Smooth muscle cell (in vitro differentiated cells): ENCODE results near the gene LRP1B. TPM values are rescaled to one million over a fixed set of nuclear protein-coding genes. Genes with fewer than 3 reads are reported as not detected.

Source experiments
- DNase-seq: peaks from one replicate; lab custom pipeline; 2025; ENCODE audit not compliant: unreplicated experiment; lab: John Stamatoyannopoulos, UW
- H2AFZ ChIP-seq: fragments of 200-600 bp; sonication (generic); 2 replicates; pipeline ENCODE4 v1.6.0; 2016; ENCODE audit warnings: antibody characterized with exemption, low read depth, mild to moderate bottlenecking
- H3F3A ChIP-seq: fragments of 200-600 bp; sonication (generic); 2 replicates; pipeline ENCODE4 v1.6.0; 2017; ENCODE audit warnings: antibody characterized with exemption, low read depth
- H3K27ac ChIP-seq: fragments of 200-600 bp; sonication (generic); 2 replicates; pipeline ENCODE4 v1.5.1; 2016; ENCODE audit warnings: low read depth, mild to moderate bottlenecking
- H3K27me3 ChIP-seq: fragments of 200-600 bp; sonication (generic); 2 replicates; pipeline ENCODE4 v1.6.1; 2016; ENCODE audit warnings: low read depth, mild to moderate bottlenecking
- H3K36me3 ChIP-seq: fragments of 200-600 bp; sonication (generic); 2 replicates; pipeline ENCODE4 v1.5.1; 2016; ENCODE audit warnings: low read depth
- H3K4me1 ChIP-seq: fragments of 200-600 bp; sonication (generic); 2 replicates; pipeline ENCODE4 v1.5.1; 2016; ENCODE audit warnings: low read depth
- H3K4me2 ChIP-seq: fragments of 200-600 bp; sonication (generic); 2 replicates; pipeline ENCODE4 v1.6.0; 2016; ENCODE audit warnings: mild to moderate bottlenecking
- H3K4me3 ChIP-seq: fragments of 200-600 bp; sonication (generic); 2 replicates; pipeline ENCODE4 v1.5.1; 2016; ENCODE audit warnings: mild to moderate bottlenecking
- H3K79me2 ChIP-seq: fragments of 200-600 bp; sonication (generic); 2 replicates; pipeline ENCODE4 v1.6.0; 2016; ENCODE audit warnings: low read depth, mild to moderate bottlenecking
- H3K9ac ChIP-seq: fragments of 200-600 bp; sonication (generic); 2 replicates; pipeline ENCODE4 v1.6.0; 2016; ENCODE audit warnings: low read depth
- H3K9me3 ChIP-seq: fragments of 200-600 bp; sonication (generic); replicated peaks from 2 replicates; pipeline ENCODE4 v1.5.1; 2016; ENCODE audit warnings: low read depth
- H4K20me1 ChIP-seq: fragments of 200-600 bp; sonication (generic); 2 replicates; pipeline ENCODE4 v1.6.0; 2016; ENCODE audit warnings: low read depth
- WGBS: methylation state at CpG from one replicate; pipeline ENCODE4 v1.1.7; 2016; ENCODE audit warnings: low lambda C conversion rate; 5-methylcytosine and 5-hydroxymethylcytosine counted together
- polyA plus RNA-seq: library from polyadenylated mRNA; unstranded; fragments of >200 nt; fragmentation: Nextera tagmentation; extraction: Ambion mirVana; gene quantifications from 2 replicates; pipeline ENCODE4 v1.2.1, GENCODE V29; 2016
- total RNA-seq: library from RNA; depleted of rRNA; stranded (reverse); fragments of >200 nt; gene quantifications from 2 replicates; pipeline ENCODE4 v1.2.3, GENCODE V29; 2014
- TF ChIP-seq, protein P1 (sequence below): fragments of 200-600 bp; sonication (generic); IDR thresholded peaks from 2 replicates; pipeline ENCODE4 v1.5.1; 2017; ENCODE audit warnings: borderline replicate concordance, mild to moderate bottlenecking, antibody characterized with exemption; ENCODE audit not compliant: insufficient read depth, poor library complexity, severe bottlenecking

LRP1B gene
- total and polyA plus RNA-seq, 2 experiments from 2014 or later = 0.08 to 2.9 TPM

DNA sequence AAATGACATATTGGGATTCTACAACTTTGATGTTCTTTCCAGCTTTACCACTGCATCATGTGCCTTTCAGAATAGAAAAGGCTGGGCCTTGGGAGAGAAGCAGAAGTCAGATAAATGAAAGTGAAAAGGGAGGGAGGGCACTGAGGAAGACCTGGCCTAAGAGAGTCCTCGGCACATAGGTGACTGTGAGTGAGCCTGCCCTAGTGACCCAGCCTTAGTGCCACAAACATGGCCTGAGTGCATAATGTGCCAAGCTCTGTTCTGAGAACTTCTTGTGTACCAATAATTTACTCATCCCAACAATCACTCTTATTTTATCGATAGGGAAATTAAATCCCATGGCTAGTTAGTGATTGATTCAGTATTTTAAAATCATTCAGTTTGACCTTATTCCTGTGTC lies 436.6 kb downstream of the LRP1B start:
- DNase-seq = no peak
- H3K79me2 ChIP-seq = no peaks in the 10 kb centered on the region
- no peaks in the 10 kb centered on the region for H3K27me3 ChIP-seq
- no peak overlapping the region for H3K4me3 ChIP-seq
- no peak overlapping the region for H3K4me2 ChIP-seq
- no peaks in the 10 kb centered on the region for H4K20me1 ChIP-seq
- TF ChIP-seq, protein P1, sequence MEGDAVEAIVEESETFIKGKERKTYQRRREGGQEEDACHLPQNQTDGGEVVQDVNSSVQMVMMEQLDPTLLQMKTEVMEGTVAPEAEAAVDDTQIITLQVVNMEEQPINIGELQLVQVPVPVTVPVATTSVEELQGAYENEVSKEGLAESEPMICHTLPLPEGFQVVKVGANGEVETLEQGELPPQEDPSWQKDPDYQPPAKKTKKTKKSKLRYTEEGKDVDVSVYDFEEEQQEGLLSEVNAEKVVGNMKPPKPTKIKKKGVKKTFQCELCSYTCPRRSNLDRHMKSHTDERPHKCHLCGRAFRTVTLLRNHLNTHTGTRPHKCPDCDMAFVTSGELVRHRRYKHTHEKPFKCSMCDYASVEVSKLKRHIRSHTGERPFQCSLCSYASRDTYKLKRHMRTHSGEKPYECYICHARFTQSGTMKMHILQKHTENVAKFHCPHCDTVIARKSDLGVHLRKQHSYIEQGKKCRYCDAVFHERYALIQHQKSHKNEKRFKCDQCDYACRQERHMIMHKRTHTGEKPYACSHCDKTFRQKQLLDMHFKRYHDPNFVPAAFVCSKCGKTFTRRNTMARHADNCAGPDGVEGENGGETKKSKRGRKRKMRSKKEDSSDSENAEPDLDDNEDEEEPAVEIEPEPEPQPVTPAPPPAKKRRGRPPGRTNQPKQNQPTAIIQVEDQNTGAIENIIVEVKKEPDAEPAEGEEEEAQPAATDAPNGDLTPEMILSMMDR = no peak
- no peak overlapping the region for H3K9ac ChIP-seq
- whole genome bisulfite sequencing = 98% methylated on average over 2 of the region's 2 CpGs
- no peaks in the 10 kb centered on the region for H3K4me1 ChIP-seq
- H3K9me3 ChIP-seq = no peaks in the 10 kb centered on the region
- H2AFZ ChIP-seq = no peak overlapping the region
- H3F3A ChIP-seq = no peaks in the 10 kb centered on the region
- no peak overlapping the region for H3K27ac ChIP-seq
- no peaks in the 10 kb centered on the region for H3K36me3 ChIP-seq

DNA sequence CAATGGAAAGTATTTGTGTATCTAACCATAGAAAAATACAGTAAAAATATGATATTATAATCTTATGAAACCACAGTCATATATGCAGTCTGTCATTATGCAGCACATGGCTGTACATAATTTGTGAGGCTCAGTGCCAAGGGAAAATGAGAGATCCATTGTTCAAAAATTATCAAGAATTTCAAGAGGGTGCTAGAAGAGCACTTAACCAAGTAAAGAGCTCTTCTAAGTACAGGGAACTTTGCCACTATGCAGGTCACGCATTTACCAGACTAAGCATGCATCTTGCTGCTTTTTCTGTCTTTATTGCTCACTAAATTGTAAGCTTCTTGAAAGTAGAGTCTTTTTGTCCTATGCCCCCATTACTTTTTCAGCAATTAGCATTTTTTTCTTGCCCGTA lies 438.0 kb downstream of the LRP1B start:
- Histone ChIP-seq H3K4me3 (no peak overlapping the region), H3K4me1 (no peaks in the 10 kb centered on the region), H4K20me1 (no peaks in the 10 kb centered on the region), H3K9ac (no peak overlapping the region), H3K27ac (no peak overlapping the region), H3K79me2 (no peaks in the 10 kb centered on the region), H3F3A (no peaks in the 10 kb centered on the region), H3K27me3 (no peaks in the 10 kb centered on the region), H3K36me3 (no peaks in the 10 kb centered on the region), H2AFZ (no peak overlapping the region), H3K9me3 (no peaks in the 10 kb centered on the region), H3K4me2 (no peak overlapping the region)
- WGBS = 95% methylated on average over 2 of the region's 2 CpGs
- no peak for DNase-seq
- TF ChIP-seq, protein P1 = no peak

DNA sequence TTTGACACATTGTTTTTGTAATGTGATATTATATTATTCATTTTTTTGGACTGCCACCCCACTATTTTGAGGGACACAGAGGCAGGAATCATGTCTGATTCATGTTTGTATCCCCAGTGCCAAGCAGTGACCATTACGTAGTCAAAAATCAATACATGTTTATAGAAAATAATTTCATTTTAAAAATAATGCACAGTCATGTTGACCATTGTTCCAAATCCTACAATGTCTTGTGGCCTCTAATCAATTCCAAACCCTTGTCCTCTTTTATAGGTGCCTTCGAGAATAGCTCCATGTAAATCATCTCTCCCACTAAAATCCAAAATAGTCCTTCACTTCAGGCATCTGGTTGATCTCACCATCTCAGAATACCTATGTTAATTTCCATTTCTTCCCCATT lies 454.7 kb downstream of the LRP1B start:
- H3K36me3 ChIP-seq = no peaks in the 10 kb centered on the region
- no peak for DNase-seq
- no peaks in the 10 kb centered on the region for H3K9me3 ChIP-seq
- H3K79me2 ChIP-seq = no peaks in the 10 kb centered on the region
- no peak overlapping the region for H2AFZ ChIP-seq
- H3K27me3 ChIP-seq = no peaks in the 10 kb centered on the region
- 85% methylated on average over 2 of the region's 2 CpGs for WGBS
- H3K4me3 ChIP-seq = no peak overlapping the region
- H3K4me1 ChIP-seq = no peaks in the 10 kb centered on the region
- H3K9ac ChIP-seq = no peak overlapping the region
- no peak overlapping the region for H3K4me2 ChIP-seq
- TF ChIP-seq, protein P1 = no peak
- no peak overlapping the region for H3K27ac ChIP-seq
- no peaks in the 10 kb centered on the region for H4K20me1 ChIP-seq
- no peaks in the 10 kb centered on the region for H3F3A ChIP-seq

DNA sequence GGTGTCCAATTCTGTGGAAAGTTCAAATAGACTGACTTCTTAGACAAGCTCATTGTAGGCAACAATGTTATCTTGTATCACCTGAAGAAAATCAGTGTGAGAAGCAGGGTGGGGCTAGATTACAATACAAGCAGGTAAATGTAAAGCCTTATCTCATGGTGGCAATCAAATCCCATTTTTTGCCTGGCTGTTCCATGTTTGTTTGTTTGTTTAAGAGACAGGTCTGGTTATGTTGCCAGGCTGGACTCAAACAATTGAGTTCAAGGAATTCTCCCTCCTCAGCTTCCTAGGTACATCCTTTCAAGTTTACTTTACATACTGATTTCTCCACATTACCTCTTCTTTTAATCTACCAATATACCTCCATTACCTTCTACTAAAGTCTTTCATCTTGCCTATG lies 464.6 kb downstream of the LRP1B start:
- Histone ChIP-seq H3F3A (no peaks in the 10 kb centered on the region), H3K4me3 (no peak overlapping the region), H4K20me1 (no peaks in the 10 kb centered on the region), H3K27me3 (no peaks in the 10 kb centered on the region), H3K9me3 (no peaks in the 10 kb centered on the region), H3K36me3 (no peaks in the 10 kb centered on the region), H3K9ac (no peak overlapping the region), H3K4me2 (no peak overlapping the region), H3K4me1 (no peaks in the 10 kb centered on the region), H2AFZ (no peak overlapping the region), H3K79me2 (no peaks in the 10 kb centered on the region), H3K27ac (no peak overlapping the region)
- TF ChIP-seq, protein P1 = no peak
- no peak for DNase-seq
